ENCODE results near the gene ACOX3.

GRCh38 chr4:8355306-8355705, 85.2 kb downstream of the ACOX3 start:
- TF ChIP-seq CTCF (conservative IDR thresholded peaks at IDR 0.05; ENCODE audit: low read depth, low read length): no peak
- no peak for TF ChIP-seq EZH2phosphoT487 (IDR thresholded peaks at IDR 0.05; ENCODE audit: borderline replicate concordance, low read length)
